Spleen (tissue), 11 donors: ENCODE data around the gene STX8. TPM values are rescaled to one million over a fixed set of nuclear protein-coding genes. Genes with fewer than 3 reads are reported as not detected.

Experiments used
- DNase-seq: peaks from one replicate; pipeline ENCODE4 v3.0.0-alpha.2; 2020
- H3K27ac ChIP-seq, 8 donors: fragments of 200-600 bp; sonication (generic) in 7 of 8; 1 replicate in 4 of 8; 2 replicates in 4 of 8; pipeline versions ENCODE4 v1.5.0 to v1.8.0; 2016 to 2021; ENCODE audit warnings: inconsistent platforms in 4 of 8, mild to moderate bottlenecking in 4 of 8, moderate library complexity in 1 of 8
- H3K27me3 ChIP-seq, 7 donors: fragments of 200-600 bp; sonication (generic) in 6 of 7; replicated peaks in 1 of 7; 1 replicate in 4 of 7; 2 replicates in 3 of 7; pipeline versions ENCODE4 v1.5.0 to v1.8.0; 2016 to 2021; ENCODE audit warnings: inconsistent platforms in 3 of 7, mild to moderate bottlenecking in 1 of 7
- H3K36me3 ChIP-seq, 6 donors: fragments of 200-600 bp; sonication (generic) in 5 of 6; 1 replicate in 4 of 6; 2 replicates in 2 of 6; pipeline versions ENCODE4 v1.5.0 to v1.8.0; 2016 to 2021; ENCODE audit warnings: inconsistent platforms in 2 of 6
- H3K4me1 ChIP-seq, 6 donors: fragments of 200-600 bp; sonication (generic) in 5 of 6; 1 replicate in 3 of 6; 2 replicates in 3 of 6; pipeline versions ENCODE4 v1.5.0 to v1.8.0; 2016 to 2021; ENCODE audit warnings: inconsistent platforms in 3 of 6
- H3K4me3 ChIP-seq, 8 donors: fragments of 200-600 bp; sonication (generic) in 7 of 8; 1 replicate in 4 of 8; 2 replicates in 4 of 8; pipeline versions ENCODE4 v1.5.0 to v1.8.0; 2016 to 2021; ENCODE audit warnings: inconsistent platforms in 4 of 8, mild to moderate bottlenecking in 4 of 8, moderate library complexity in 2 of 8
- H3K9me3 ChIP-seq, 8 donors: fragments of 200-600 bp; sonication (generic) in 7 of 8; 1 replicate in 4 of 8; 2 replicates in 4 of 8; pipeline versions ENCODE4 v1.5.0 to v1.8.0; 2016 to 2021; ENCODE audit warnings: inconsistent platforms in 4 of 8
- CTCF ChIP-seq, 11 experiments: fragments of 200-600 bp in 7 of 11; fragments of 450-650 bp in 4 of 11; sonication (generic) in 4 of 11; IDR thresholded peaks in 8 of 11; conservative IDR thresholded peaks in 3 of 11; 1 replicate in 7 of 11; 2 replicates in 4 of 11; pipeline versions ENCODE4 v1.4.0 to v1.8.0; 2016 to 2021; ENCODE audit warnings: antibody characterized with exemption in 11 of 11, inconsistent platforms in 4 of 11, mild to moderate bottlenecking in 1 of 11
- POLR2A ChIP-seq, 3 donors: fragments of 450-650 bp; IDR thresholded peaks; one replicate each; pipeline ENCODE4 v1.5.1; 2017; ENCODE audit warnings: antibody characterized with exemption in 3 of 3, mild to moderate bottlenecking in 1 of 3
- POLR2AphosphoS5 ChIP-seq, 3 donors: sonication (generic); formaldehyde crosslinking; IDR thresholded peaks; one replicate each; pipeline ENCODE4 v1.5.1; 2017; ENCODE audit warnings: antibody characterized with exemption in 3 of 3
- WGBS, 5 donors: extraction: QIAGEN DNeasy Blood & Tissue Kit in 3 of 5; methylation state at CpG; one replicate each; pipeline versions ENCODE4 v1.1.5 to v1.1.7; 2013 to 2018; 5-methylcytosine and 5-hydroxymethylcytosine counted together
- intact Hi-C: fragments of 100-400 bp; cut with DNase I; formaldehyde crosslinking; loops from one replicate; pipeline ENCODE4 v1.15.0; 2023; ENCODE audit warnings: low total_unique reads
- polyA plus RNA-seq, 3 donors: library from polyadenylated mRNA; stranded (reverse); fragments of 200-250 nt; gene quantifications; one replicate each; pipeline ENCODE4 v1.2.1, GENCODE V29; 2013
- total RNA-seq, 7 donors: library from RNA; depleted of rRNA in 3 of 7; stranded (reverse); fragments of >200 nt in 3 of 7; fragmentation: NEBNext Ultra II Directional in 4 of 7; extraction: Animal tissue kit (Norgen Biotek cat#: 25700) in 4 of 7; gene quantifications; one replicate each; pipeline versions ENCODE4 v1.1.0 to v1.2.1, GENCODE V29; 2016 to 2021
- donor health status: healthy with polysubstance abuse.
- donor health status: DM: no; HTN: no; CAD: no; lungs with moderate emphysema.
- donor health status: DM: no; HTN: no; CAD: no.
- donor health status: Bipolar disorder and iron deficiency.
- donor health status: healthy.
- donor health status: DM: no; HTN: no; CAD: no.
- donor health status: DM: yes; HTN: yes; CAD: no.

Gene STX8
- total and polyA plus RNA-seq, 10 donors, result 37.3 to 59.8 (median 48.9) TPM

GRCh38 chr17:9217151-9218056 is 358.2 kb downstream of the STX8 start:
- no peaks in the 10 kb centered on the region for H3K36me3 ChIP-seq
- TF ChIP-seq CTCF (IDR thresholded peaks at IDR 0.05 in 8 of 11, conservative IDR thresholded peaks at IDR 0.05 in 3 of 11) (no peak), POLR2A (IDR thresholded peaks at IDR 0.05) (no peak), POLR2AphosphoS5 (IDR thresholded peaks at IDR 0.05) (no peak)
- no peak overlapping the region for H3K27ac ChIP-seq
- H3K4me1 ChIP-seq, result no peaks in the 10 kb centered on the region
- no peak overlapping the region for H3K4me3 ChIP-seq
- no peak for DNase-seq
- peaks cover 0 to 30% (median 21%) of the 10 kb centered on the region in 8 donors for H3K9me3 ChIP-seq
- intact Hi-C loops, result no loop called here
- peaks cover 0 to 4% (median 0%) of the 10 kb centered on the region in 7 donors for H3K27me3 ChIP-seq
- WGBS, 5 donors, result 61 to 76% (median 72%) methylated on average over 5 of the region's 5 CpGs

GRCh38 chr17:9215465-9215864 is 360.2 kb downstream of the STX8 start:
- DNase-seq, result no peak
- H3K9me3 ChIP-seq, result peaks cover 0 to 30% (median 21%) of the 10 kb centered on the region in 8 donors
- intact Hi-C loops, result no loop called here
- H3K27ac ChIP-seq, result no peak overlapping the region
- no peaks in the 10 kb centered on the region for H3K4me1 ChIP-seq
- H3K36me3 ChIP-seq, result no peaks in the 10 kb centered on the region
- no peak for TF ChIP-seq CTCF (IDR thresholded peaks at IDR 0.05 in 8 of 11, conservative IDR thresholded peaks at IDR 0.05 in 3 of 11)
- no peak for TF ChIP-seq POLR2AphosphoS5 (IDR thresholded peaks at IDR 0.05)
- TF ChIP-seq POLR2A (IDR thresholded peaks at IDR 0.05), result no peak
- no peak overlapping the region for H3K4me3 ChIP-seq
- H3K27me3 ChIP-seq, result peaks cover 0 to 4% (median 0%) of the 10 kb centered on the region in 7 donors

GRCh38 chr17:9213303-9213640 is 362.3 kb downstream of the STX8 start:
- Histone ChIP-seq H3K27ac (no peak overlapping the region), H3K27me3 (no peaks in the 10 kb centered on the region), H3K4me1 (no peaks in the 10 kb centered on the region), H3K4me3 (no peak overlapping the region), H3K9me3 (peaks cover 0 to 30% (median 21%) of the 10 kb centered on the region in 8 donors), H3K36me3 (no peaks in the 10 kb centered on the region)
- DNase-seq, result no peak
- intact Hi-C loops, result no loop called here
- WGBS, 5 donors, result 76 to 86% (median 80%) methylated on average over 3 of the region's 3 CpGs
- no peak for TF ChIP-seq CTCF (IDR thresholded peaks at IDR 0.05 in 8 of 11, conservative IDR thresholded peaks at IDR 0.05 in 3 of 11)
- TF ChIP-seq POLR2AphosphoS5 (IDR thresholded peaks at IDR 0.05), result no peak
- TF ChIP-seq POLR2A (IDR thresholded peaks at IDR 0.05), result no peak
